ENCODE data around the gene TMEM250. TPM values are rescaled to one million over a fixed set of nuclear protein-coding genes. Genes with fewer than 3 reads are reported as not detected.

The TMEM250 gene
- total RNA-seq, 1 donor from 2014 or later, result 25.0 TPM

- intact Hi-C loops (cut with DNase I), result loop anchor here (2.0 kb wide), 1 partner anchor 27 kb away; the partner anchor contains the start of gene TMEM250
- Histone ChIP-seq H3K9me3 (no peaks in the 10 kb centered on the region), H3K27me3 (no peaks in the 10 kb centered on the region), H3K4me3 (peak overlapping the region in 1 of 2 donors; percentile 35), H3K27ac (peak overlapping the region; percentile 85), H3K36me3 (no peaks in the 10 kb centered on the region), H3K4me1 (peaks cover 81% of the 10 kb centered on the region)
- TF ChIP-seq POLR2AphosphoS5 (IDR thresholded peaks at IDR 0.05; ENCODE audit: insufficient read depth in 1 of 2, low read depth in 1 of 2), result no peak
- no peak for TF ChIP-seq CTCF (IDR thresholded peaks at IDR 0.05)
- no peak for TF ChIP-seq POLR2A (IDR thresholded peaks at IDR 0.05)
- no peak for DNase-seq (ENCODE audit: extremely low spot score in 2 of 2)
Observed at GRCh38 chr9:136091582-136092352, 26.9 kb downstream of the TMEM250 start.

- peak overlapping the region in 1 of 2 donors; percentile 35 for H3K4me3 ChIP-seq
- no peaks in the 10 kb centered on the region for H3K36me3 ChIP-seq
- DNase-seq (ENCODE audit: extremely low spot score in 2 of 2), result no peak
- intact Hi-C loops (cut with DNase I), result no loop called here
- TF ChIP-seq POLR2A (IDR thresholded peaks at IDR 0.05) (no peak), POLR2AphosphoS5 (IDR thresholded peaks at IDR 0.05; ENCODE audit: insufficient read depth in 1 of 2, low read depth in 1 of 2) (peak in 1 of 2 donors; percentile 45)
- no peaks in the 10 kb centered on the region for H3K27me3 ChIP-seq
- no peaks in the 10 kb centered on the region for H3K9me3 ChIP-seq
- H3K4me1 ChIP-seq, result peaks cover 82% of the 10 kb centered on the region
- peak overlapping the region; percentile 85 for H3K27ac ChIP-seq
Observed at GRCh38 chr9:136090768-136091581, 27.7 kb downstream of the TMEM250 start.

GRCh38 chr9:136090056-136090735, 28.5 kb downstream of the TMEM250 start:
- Histone ChIP-seq H3K4me3 (no peak overlapping the region), H3K27me3 (no peaks in the 10 kb centered on the region), H3K9me3 (no peaks in the 10 kb centered on the region), H3K4me1 (peaks cover 86% of the 10 kb centered on the region), H3K27ac (peak overlapping the region; percentile 20), H3K36me3 (no peaks in the 10 kb centered on the region)
- TF ChIP-seq CTCF (IDR thresholded peaks at IDR 0.05), result no peak
- TF ChIP-seq POLR2AphosphoS5 (IDR thresholded peaks at IDR 0.05; ENCODE audit: insufficient read depth in 1 of 2, low read depth in 1 of 2), result no peak
- TF ChIP-seq POLR2A (IDR thresholded peaks at IDR 0.05), result no peak
- DNase-seq (ENCODE audit: extremely low spot score in 2 of 2), result no peak
- intact Hi-C loops (cut with DNase I), result no loop called here

- Histone ChIP-seq H3K27me3 (no peaks in the 10 kb centered on the region), H3K27ac (no peak overlapping the region), H3K4me3 (no peak overlapping the region), H3K9me3 (no peaks in the 10 kb centered on the region), H3K4me1 (peaks cover 88% of the 10 kb centered on the region), H3K36me3 (no peaks in the 10 kb centered on the region)
- no peak for DNase-seq (ENCODE audit: extremely low spot score in 2 of 2)
- intact Hi-C loops (cut with DNase I), result loop anchor here (2.0 kb wide), 1 partner anchor 77 kb away; no protein-coding TSS in a partner anchor
- TF ChIP-seq POLR2A (IDR thresholded peaks at IDR 0.05) (no peak), CTCF (IDR thresholded peaks at IDR 0.05) (no peak), POLR2AphosphoS5 (IDR thresholded peaks at IDR 0.05; ENCODE audit: insufficient read depth in 1 of 2, low read depth in 1 of 2) (no peak)
Observed at GRCh38 chr9:136089697-136090045, 29.0 kb downstream of the TMEM250 start.
